ENCODE measurements around the gene RAB25. TPM values are rescaled to one million over a fixed set of nuclear protein-coding genes. Genes with fewer than 3 reads are reported as not detected.

Gene RAB25
- total and polyA plus RNA-seq, 2 of the 13 experiments (the other 11 are each of a cell fraction or from before 2014, with no cell fraction given): 0.20 to 0.22 TPM

DNA sequence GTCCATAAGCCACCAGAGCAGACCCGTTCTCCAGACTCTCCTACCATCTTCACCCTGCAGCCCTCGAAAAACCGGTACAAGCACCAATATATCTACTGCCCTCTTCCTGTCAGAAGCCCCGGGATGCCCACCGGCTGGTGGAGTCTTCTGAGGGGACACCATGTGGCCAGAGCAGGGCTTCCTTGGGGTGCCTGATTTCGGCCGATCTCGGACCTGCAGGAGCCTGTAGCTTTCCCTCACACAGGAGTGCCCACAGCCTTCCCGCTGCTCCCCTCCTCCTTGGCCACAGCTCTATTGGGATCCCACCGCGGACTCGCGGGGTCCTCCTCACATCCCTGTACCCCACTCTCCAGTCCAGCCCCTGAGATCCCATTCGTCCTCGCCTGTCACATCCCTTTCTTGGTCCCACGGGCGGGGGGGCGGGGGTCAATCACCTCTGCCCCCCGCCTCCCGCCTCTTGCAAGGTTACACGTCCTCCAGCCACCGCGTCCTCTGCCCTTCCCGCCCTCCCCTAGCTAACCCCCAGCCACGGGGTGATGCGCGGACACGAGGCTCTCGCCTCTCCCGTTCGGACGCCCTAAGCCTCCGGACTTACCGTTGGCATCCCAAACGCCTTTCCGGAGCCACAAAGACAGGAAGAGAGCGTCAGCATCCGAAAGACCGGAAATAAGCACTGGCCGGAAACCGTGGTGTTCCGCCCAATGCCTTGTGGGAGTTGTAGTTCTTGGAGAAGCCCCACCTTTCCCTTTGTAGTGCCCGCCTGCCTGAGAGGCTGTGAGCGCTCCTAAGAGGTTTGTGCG, 40.5 kb upstream of the RAB25 start, which contains the start of gene SSR2 (continued):
- TF ChIP-seq, protein P1, sequence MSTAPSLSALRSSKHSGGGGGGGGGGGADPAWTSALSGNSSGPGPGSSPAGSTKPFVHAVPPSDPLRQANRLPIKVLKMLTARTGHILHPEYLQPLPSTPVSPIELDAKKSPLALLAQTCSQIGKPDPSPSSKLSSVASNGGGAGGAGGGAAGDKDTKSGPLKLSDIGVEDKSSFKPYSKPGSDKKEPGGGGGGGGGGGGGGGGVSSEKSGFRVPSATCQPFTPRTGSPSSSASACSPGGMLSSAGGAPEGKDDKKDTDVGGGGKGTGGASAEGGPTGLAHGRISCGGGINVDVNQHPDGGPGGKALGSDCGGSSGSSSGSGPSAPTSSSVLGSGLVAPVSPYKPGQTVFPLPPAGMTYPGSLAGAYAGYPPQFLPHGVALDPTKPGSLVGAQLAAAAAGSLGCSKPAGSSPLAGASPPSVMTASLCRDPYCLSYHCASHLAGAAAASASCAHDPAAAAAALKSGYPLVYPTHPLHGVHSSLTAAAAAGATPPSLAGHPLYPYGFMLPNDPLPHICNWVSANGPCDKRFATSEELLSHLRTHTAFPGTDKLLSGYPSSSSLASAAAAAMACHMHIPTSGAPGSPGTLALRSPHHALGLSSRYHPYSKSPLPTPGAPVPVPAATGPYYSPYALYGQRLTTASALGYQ (CRISPR knock-in tag; IDR thresholded peaks at IDR 0.05): no peak
- TF ChIP-seq JARID2 (CRISPR knock-in tag; IDR thresholded peaks at IDR 0.05; ENCODE audit: insufficient replicate concordance): peak; percentile 50
- TF ChIP-seq, protein P2, sequence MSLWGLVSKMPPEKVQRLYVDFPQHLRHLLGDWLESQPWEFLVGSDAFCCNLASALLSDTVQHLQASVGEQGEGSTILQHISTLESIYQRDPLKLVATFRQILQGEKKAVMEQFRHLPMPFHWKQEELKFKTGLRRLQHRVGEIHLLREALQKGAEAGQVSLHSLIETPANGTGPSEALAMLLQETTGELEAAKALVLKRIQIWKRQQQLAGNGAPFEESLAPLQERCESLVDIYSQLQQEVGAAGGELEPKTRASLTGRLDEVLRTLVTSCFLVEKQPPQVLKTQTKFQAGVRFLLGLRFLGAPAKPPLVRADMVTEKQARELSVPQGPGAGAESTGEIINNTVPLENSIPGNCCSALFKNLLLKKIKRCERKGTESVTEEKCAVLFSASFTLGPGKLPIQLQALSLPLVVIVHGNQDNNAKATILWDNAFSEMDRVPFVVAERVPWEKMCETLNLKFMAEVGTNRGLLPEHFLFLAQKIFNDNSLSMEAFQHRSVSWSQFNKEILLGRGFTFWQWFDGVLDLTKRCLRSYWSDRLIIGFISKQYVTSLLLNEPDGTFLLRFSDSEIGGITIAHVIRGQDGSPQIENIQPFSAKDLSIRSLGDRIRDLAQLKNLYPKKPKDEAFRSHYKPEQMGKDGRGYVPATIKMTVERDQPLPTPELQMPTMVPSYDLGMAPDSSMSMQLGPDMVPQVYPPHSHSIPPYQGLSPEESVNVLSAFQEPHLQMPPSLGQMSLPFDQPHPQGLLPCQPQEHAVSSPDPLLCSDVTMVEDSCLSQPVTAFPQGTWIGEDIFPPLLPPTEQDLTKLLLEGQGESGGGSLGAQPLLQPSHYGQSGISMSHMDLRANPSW (CRISPR knock-in tag; IDR thresholded peaks at IDR 0.05; ENCODE audit: borderline replicate concordance): 0 out of 2 replicates have a peak, but pooled peaks have one; percentile 5
- TF ChIP-seq, protein P3, sequence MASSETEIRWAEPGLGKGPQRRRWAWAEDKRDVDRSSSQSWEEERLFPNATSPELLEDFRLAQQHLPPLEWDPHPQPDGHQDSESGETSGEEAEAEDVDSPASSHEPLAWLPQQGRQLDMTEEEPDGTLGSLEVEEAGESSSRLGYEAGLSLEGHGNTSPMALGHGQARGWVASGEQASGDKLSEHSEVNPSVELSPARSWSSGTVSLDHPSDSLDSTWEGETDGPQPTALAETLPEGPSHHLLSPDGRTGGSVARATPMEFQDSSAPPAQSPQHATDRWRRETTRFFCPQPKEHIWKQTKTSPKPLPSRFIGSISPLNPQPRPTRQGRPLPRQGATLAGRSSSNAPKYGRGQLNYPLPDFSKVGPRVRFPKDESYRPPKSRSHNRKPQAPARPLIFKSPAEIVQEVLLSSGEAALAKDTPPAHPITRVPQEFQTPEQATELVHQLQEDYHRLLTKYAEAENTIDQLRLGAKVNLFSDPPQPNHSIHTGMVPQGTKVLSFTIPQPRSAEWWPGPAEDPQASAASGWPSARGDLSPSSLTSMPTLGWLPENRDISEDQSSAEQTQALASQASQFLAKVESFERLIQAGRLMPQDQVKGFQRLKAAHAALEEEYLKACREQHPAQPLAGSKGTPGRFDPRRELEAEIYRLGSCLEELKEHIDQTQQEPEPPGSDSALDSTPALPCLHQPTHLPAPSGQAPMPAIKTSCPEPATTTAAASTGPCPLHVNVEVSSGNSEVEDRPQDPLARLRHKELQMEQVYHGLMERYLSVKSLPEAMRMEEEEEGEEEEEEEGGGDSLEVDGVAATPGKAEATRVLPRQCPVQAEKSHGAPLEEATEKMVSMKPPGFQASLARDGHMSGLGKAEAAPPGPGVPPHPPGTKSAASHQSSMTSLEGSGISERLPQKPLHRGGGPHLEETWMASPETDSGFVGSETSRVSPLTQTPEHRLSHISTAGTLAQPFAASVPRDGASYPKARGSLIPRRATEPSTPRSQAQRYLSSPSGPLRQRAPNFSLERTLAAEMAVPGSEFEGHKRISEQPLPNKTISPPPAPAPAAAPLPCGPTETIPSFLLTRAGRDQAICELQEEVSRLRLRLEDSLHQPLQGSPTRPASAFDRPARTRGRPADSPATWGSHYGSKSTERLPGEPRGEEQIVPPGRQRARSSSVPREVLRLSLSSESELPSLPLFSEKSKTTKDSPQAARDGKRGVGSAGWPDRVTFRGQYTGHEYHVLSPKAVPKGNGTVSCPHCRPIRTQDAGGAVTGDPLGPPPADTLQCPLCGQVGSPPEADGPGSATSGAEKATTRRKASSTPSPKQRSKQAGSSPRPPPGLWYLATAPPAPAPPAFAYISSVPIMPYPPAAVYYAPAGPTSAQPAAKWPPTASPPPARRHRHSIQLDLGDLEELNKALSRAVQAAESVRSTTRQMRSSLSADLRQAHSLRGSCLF (CRISPR knock-in tag; IDR thresholded peaks at IDR 0.05; ENCODE audit: borderline replicate concordance): no peak
- peak; percentile 50; the same call in 1 of the 2 replicates for TF ChIP-seq SP2 (CRISPR knock-in tag; IDR thresholded peaks at IDR 0.05)
- TF ChIP-seq ZKSCAN8 (CRISPR knock-in tag; IDR thresholded peaks at IDR 0.05; ENCODE audit: borderline replicate concordance): no peak
- TF ChIP-seq MTA1 (CRISPR knock-in tag; IDR thresholded peaks at IDR 0.05; ENCODE audit: borderline replicate concordance): no peak
- TF ChIP-seq YEATS4 (CRISPR knock-in tag; IDR thresholded peaks at IDR 0.05; ENCODE audit: borderline replicate concordance): peak; percentile 45; the same call in 1 of the 2 replicates
- peak; percentile 31 for TF ChIP-seq AGO2 (optimal IDR thresholded peaks at IDR 0.05; ENCODE audit: low read depth, low read length)
- 0 out of 2 replicates have a peak, but pooled peaks have one; percentile 46 for TF ChIP-seq CREB1 (IDR thresholded peaks at IDR 0.05)
- TF ChIP-seq CREB1 (CRISPR knock-in tag; IDR thresholded peaks at IDR 0.05): peak; percentile 90
- peak; percentile 59; the same call in 1 of the 2 replicates for TF ChIP-seq HDAC1 (CRISPR knock-in tag; IDR thresholded peaks at IDR 0.05)
- TF ChIP-seq, protein P4, sequence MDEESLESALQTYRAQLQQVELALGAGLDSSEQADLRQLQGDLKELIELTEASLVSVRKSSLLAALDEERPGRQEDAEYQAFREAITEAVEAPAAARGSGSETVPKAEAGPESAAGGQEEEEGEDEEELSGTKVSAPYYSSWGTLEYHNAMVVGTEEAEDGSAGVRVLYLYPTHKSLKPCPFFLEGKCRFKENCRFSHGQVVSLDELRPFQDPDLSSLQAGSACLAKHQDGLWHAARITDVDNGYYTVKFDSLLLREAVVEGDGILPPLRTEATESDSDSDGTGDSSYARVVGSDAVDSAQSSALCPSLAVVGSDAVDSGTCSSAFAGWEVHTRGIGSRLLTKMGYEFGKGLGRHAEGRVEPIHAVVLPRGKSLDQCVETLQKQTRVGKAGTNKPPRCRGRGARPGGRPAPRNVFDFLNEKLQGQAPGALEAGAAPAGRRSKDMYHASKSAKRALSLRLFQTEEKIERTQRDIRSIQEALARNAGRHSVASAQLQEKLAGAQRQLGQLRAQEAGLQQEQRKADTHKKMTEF (CRISPR knock-in tag; IDR thresholded peaks at IDR 0.05): peak; percentile 61; the same call in 1 of the 2 replicates
- no peak for TF ChIP-seq ZNF672 (CRISPR knock-in tag; IDR thresholded peaks at IDR 0.05)
- TF ChIP-seq POLR2G (IDR thresholded peaks at IDR 0.05; ENCODE audit: low read depth, low read length): peak; percentile 90
- TF ChIP-seq FOXK2 (IDR thresholded peaks at IDR 0.05): no peak
- 0 out of 2 replicates have a peak, but pooled peaks have one; percentile 58 for TF ChIP-seq RXRA (CRISPR knock-in tag; IDR thresholded peaks at IDR 0.05)
- 0 out of 2 replicates have a peak, but pooled peaks have one; percentile 34 for TF ChIP-seq FOXO1 (CRISPR knock-in tag; IDR thresholded peaks at IDR 0.05)
